GM21786 (cell line): ENCODE measurements around the gene SNAI3.

Experiments
- ATAC-seq: cut with Tn5 transposase; IDR thresholded peaks from one replicate; pipeline ENCODE4 v1.9.1; 2021; ENCODE audit not compliant: unreplicated experiment

SNAI3 gene

DNA sequence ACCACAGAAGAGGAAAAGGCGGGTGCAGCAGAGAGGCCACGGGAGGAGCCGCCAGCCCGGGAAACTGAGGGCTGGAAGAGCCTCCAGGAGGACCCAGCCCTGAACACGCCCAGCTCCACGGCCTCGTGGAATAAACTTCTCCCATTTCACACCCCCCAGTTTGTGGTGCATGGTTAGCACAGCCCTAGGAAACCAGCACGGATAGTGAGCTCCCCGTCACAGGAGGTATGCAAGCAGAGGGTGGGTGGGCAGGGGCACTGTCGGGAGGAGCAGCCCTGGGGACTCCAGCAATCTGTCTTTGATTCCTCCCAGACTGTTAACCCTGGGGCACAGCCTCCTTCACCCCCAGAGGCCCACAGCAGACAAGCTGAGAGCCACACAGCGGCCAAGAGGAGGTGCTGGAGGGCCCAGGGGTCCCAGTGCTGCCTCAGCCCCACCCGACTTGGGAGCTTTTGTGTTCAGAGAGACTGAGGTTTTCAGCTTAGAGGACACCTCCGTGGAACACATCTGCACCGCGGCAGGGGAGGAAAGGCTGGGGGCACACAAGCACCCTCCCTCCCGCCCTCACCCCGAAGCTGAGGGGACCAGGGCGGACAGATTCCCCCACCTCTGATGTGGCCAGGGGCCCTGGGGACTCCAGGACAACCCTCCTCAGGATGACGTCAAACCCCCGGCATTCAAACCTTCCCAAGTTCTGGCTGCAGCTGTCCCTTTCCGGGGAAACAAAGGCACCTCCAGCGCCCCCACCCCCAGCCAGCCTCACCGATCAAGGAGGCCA lies 49.6 kb downstream of the SNAI3 start:
- ATAC-seq, result no peak

DNA sequence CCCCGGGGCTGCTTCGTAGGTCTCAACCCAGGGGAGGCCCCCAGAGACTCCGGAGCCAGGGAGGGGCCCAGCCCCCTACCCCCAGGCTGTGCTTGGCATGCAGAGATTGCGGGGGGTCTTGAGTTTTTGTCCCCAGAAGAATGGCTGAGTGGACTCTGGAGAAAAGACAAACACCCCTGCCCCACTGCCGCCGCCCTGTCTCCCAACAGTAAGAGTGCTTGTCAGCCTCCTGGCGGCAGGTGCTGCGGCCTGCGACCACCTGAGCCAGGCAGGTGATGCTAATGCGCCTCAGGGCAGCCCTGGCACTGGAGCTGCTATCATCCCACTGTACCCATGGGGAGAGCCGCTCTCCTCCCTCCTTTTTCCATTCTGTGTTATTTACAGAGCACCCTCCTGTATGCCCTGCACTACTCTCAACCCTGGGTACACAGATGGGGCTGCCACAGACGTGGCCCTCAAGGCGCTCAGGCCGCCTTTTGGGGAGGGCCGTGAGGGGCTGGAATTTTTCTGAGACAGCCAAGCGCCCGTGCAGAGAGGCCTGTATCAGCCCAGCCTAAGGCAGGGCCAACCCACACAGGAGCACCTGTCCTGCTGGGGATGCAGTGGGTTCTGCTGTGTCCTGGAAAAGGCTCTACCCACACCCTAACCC lies 50.5 kb downstream of the SNAI3 start:
- ATAC-seq, result no peak

GRCh38 chr16:88634994-88635670 lies 51.2 kb downstream of the SNAI3 start:
- no peak for ATAC-seq

DNA sequence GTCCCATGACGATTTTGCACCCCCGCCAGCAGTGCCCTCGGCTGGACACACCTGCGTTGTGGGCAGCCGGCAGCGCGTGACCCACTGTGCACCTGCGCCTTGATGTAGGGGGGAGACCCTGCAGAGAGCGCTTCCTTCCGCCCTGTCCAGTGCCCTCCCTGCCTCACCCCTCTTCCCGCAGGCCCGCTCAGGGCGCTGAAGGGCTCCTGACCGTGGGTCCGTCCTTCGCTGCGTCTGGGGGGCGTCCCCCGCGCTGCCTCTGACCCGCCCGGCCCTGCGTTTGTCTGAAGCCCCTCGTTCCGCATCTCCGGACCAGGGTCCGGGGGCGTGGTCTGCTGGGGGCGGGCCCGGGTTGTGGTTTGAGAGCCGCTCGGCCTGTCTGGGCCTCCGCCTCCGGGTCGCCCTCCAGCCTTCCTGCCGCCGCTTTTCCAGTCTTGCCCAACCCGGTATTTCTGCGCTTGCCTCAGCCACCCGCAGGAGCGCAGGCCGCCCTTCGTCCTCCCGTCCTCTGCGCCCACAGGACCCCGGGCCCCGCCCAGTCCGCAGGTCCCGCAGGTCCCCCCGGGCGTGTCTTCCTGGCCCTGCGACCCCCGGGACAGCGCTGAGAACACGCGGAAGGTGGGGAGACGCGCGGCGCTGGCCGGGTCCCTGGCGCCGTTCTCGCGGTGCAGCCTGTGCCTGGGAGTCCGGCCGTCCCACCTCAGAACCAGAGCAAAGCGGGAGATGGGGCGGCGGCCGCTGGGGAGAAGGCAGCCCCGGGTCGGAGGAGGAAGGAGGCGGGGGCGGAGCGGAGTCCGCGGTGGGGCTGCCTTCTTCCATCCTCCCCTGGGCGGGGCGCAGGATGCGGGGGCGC lies 51.9 kb downstream of the SNAI3 start:
- ATAC-seq, result peak; percentile 52

GRCh38 chr16:88633684-88634140 lies 52.6 kb downstream of the SNAI3 start:
- peak; percentile 42 for ATAC-seq

- ATAC-seq, result no peak
Observed at GRCh38 chr16:88632587-88632930, 53.7 kb downstream of the SNAI3 start.

- ATAC-seq, result no peak
Observed at GRCh38 chr16:88631920-88632586, 54.3 kb downstream of the SNAI3 start.

GRCh38 chr16:88631384-88631783 lies 54.9 kb downstream of the SNAI3 start:
- ATAC-seq, result no peak

DNA sequence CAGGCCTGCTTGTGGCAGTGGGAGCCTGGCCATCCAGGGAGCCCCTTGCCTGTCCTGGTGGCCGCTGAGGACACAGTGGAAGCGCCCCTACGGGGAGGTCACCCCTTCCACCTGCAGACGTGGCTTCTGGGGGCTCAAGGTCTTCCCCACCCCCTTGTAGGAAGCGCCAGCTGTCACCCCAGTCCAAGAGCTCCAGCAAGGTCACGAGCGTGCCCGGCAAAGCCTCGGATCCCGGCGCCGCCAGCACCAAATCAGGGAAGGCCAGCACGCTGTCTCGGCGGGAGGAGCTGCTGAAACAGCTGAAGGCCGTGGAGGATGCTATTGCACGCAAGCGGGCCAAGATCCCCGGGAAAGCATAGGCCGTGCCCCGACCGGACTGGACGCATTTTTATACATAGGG lies 55.4 kb downstream of the SNAI3 start:
- ATAC-seq, result no peak

DNA sequence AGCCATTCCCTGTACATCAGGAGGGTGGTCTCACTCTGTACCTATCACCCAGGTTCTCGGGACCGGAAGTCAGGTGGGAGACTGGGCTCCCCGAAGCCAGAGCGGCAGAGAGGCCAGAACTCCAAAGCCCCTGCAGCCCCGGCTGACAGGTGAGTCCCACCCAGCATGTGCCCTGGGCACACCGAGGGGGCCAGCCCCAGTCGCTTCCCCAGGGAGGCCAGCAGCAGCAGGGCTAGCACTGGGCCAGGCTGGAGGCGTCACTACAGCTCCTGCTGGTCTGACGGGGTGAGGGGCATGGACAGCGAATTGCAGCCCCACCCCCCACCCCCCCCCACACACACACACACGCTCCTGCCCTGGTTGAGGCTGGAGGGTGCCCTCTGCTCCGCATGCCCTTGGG lies 55.9 kb downstream of the SNAI3 start:
- ATAC-seq, result no peak

- ATAC-seq, result no peak
Observed at GRCh38 chr16:88629835-88630234, 56.5 kb downstream of the SNAI3 start.

DNA sequence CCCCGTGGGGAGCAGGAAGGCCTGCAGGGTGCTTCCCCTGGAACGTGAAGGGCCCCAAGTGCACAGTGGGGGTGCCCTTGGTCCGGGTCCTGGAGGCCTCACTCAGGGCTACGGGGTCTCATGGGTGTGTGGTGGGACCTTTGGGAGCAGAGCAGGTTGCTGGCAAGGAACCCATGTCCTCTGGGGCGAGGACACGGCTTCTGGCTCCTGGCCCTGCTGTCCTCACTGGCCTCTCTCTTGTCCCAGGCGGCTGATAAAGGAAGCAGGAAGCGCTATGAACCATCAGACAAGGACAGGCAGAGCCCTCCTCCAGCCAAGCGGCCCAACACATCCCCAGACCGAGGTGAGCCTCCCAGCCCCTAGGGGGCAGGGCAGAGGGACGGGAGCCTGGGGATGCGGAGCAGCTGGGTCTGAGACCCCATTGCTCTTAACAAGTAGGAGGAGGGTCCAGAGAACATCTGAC lies 57.8 kb downstream of the SNAI3 start:
- ATAC-seq, result no peak
